H9 (cell line): ENCODE data around the gene ASCC3. TPM values are rescaled to one million over a fixed set of nuclear protein-coding genes. Genes with fewer than 3 reads are reported as not detected.

Experiments used
- DNase-seq: peaks from one replicate; pipeline ENCODE4 v3.0.0-alpha.2; 2017
- H2AFZ ChIP-seq: one replicate; pipeline ENCODE4 v1.6.1; 2013; ENCODE audit warnings: mild to moderate bottlenecking, low read length, control low read depth, moderate library complexity
- H2AK5ac ChIP-seq: 2 replicates; pipeline ENCODE4 v1.6.1; 2013; ENCODE audit warnings: low read length, control low read depth, mixed read lengths; ENCODE audit not compliant: insufficient read length
- H2BK120ac ChIP-seq: one replicate; pipeline ENCODE4 v1.6.1; 2013; ENCODE audit warnings: low read depth, mild to moderate bottlenecking, low read length, control low read depth, inconsistent platforms; ENCODE audit not compliant: poor library complexity, severe bottlenecking
- H2BK12ac ChIP-seq: 2 replicates; pipeline ENCODE4 v1.6.1; 2013; ENCODE audit warnings: low read length, control low read depth, mixed read lengths, low read depth; ENCODE audit not compliant: insufficient read length
- H2BK15ac ChIP-seq: 2 replicates; pipeline ENCODE4 v1.6.1; 2013; ENCODE audit warnings: low read depth, low read length, control low read depth
- H2BK20ac ChIP-seq: one replicate; pipeline ENCODE4 v1.6.1; 2013; ENCODE audit warnings: low read depth, mild to moderate bottlenecking, low read length, control low read depth, inconsistent platforms; ENCODE audit not compliant: poor library complexity, severe bottlenecking
- H2BK5ac ChIP-seq: 2 replicates; pipeline ENCODE4 v1.6.1; 2013; ENCODE audit warnings: low read length, control low read depth, mixed read lengths; ENCODE audit not compliant: insufficient read length
- H3K14ac ChIP-seq: 2 replicates; pipeline ENCODE4 v1.6.1; 2013; ENCODE audit warnings: low read length, control low read depth; ENCODE audit not compliant: insufficient read depth
- H3K18ac ChIP-seq: 2 replicates; pipeline ENCODE4 v1.6.1; 2013; ENCODE audit warnings: low read depth, mild to moderate bottlenecking, mixed read lengths, low read length, control low read depth; ENCODE audit not compliant: insufficient read length
- H3K23ac ChIP-seq: 2 replicates; pipeline ENCODE4 v1.6.1; 2013; ENCODE audit warnings: low read length, control low read depth, mixed read lengths, low read depth; ENCODE audit not compliant: insufficient read length
- H3K23me2 ChIP-seq: 2 replicates; pipeline ENCODE4 v1.6.1; 2013; ENCODE audit warnings: low read depth, mild to moderate bottlenecking, mixed read lengths, low read length, control low read depth; ENCODE audit not compliant: insufficient read length, poor library complexity, severe bottlenecking
- H3K27ac ChIP-seq: 2 replicates; pipeline ENCODE4 v1.5.1; 2013; ENCODE audit warnings: low read length, control low read depth, mixed read lengths, low read depth; ENCODE audit not compliant: insufficient read length
- H3K27me3 ChIP-seq: 2 replicates; pipeline ENCODE4 v1.6.1; 2013; ENCODE audit warnings: low read length, control low read depth, inconsistent platforms; ENCODE audit not compliant: insufficient read depth
- H3K4ac ChIP-seq: 2 replicates; pipeline ENCODE4 v1.6.1; 2013; ENCODE audit warnings: low read depth, mild to moderate bottlenecking, control low read depth, inconsistent platforms, low read length, moderate library complexity
- H3K4me1 ChIP-seq: 2 replicates; pipeline ENCODE4 v1.6.1; 2013; ENCODE audit warnings: low read length, control low read depth, inconsistent platforms; ENCODE audit not compliant: insufficient read depth
- H3K4me2 ChIP-seq: 2 replicates; pipeline ENCODE4 v1.6.1; 2013; ENCODE audit warnings: low read length, control low read depth, mixed read lengths; ENCODE audit not compliant: insufficient read length, insufficient read depth
- H3K56ac ChIP-seq: 2 replicates; pipeline ENCODE4 v1.6.1; 2013; ENCODE audit warnings: low read depth, mild to moderate bottlenecking, mixed read lengths, low read length, control low read depth; ENCODE audit not compliant: insufficient read length
- H3K79me1 ChIP-seq: 2 replicates; pipeline ENCODE4 v1.6.1; 2013; ENCODE audit warnings: low read depth, mild to moderate bottlenecking, moderate library complexity, low read length, control low read depth, inconsistent platforms; ENCODE audit not compliant: insufficient read depth, poor library complexity, severe bottlenecking
- H3K79me2 ChIP-seq: 2 replicates; pipeline ENCODE4 v1.6.1; 2013; ENCODE audit warnings: low read length, control low read depth, inconsistent platforms; ENCODE audit not compliant: insufficient read depth
- H3K9ac ChIP-seq: 2 replicates; pipeline ENCODE4 v1.6.1; 2013; ENCODE audit warnings: low read length, control low read depth, mixed read lengths; ENCODE audit not compliant: insufficient read length; ENCODE audit errors: extremely low read depth
- H3K9me3 ChIP-seq: one replicate; pipeline ENCODE4 v1.6.1; 2013; ENCODE audit warnings: low read depth, low read length, inconsistent platforms; ENCODE audit not compliant: control insufficient read depth
- H3T11ph ChIP-seq: one replicate; pipeline ENCODE4 v1.6.1; 2013; ENCODE audit warnings: mild to moderate bottlenecking, low read length, control low read depth, inconsistent platforms
- H4K20me1 ChIP-seq: one replicate; pipeline ENCODE4 v1.6.1; 2013; ENCODE audit not compliant: control insufficient read depth, insufficient read length, insufficient read depth
- H4K5ac ChIP-seq: 2 replicates; pipeline ENCODE4 v1.6.1; 2013; ENCODE audit warnings: low read depth, mild to moderate bottlenecking, mixed read lengths, low read length, control low read depth; ENCODE audit not compliant: insufficient read length
- H4K8ac ChIP-seq: replicated peaks from 2 replicates; pipeline ENCODE4 v1.6.1; 2013; ENCODE audit warnings: low read length, control low read depth, mixed read lengths, low read depth; ENCODE audit not compliant: insufficient read length
- H4K91ac ChIP-seq: 2 replicates; pipeline ENCODE4 v1.6.1; 2013; ENCODE audit warnings: low read depth, mild to moderate bottlenecking, moderate library complexity, mixed read lengths, low read length, control low read depth; ENCODE audit not compliant: insufficient read length
- H3K27ac Mint-ChIP-seq, 3 experiments: 2 replicates in 2 of 3; 3 replicates in 1 of 3; pipeline ENCODE4 v1.8.0; 2020 to 2021; ENCODE audit warnings: mixed read lengths in 3 of 3, mild to moderate bottlenecking in 1 of 3, moderate library complexity in 1 of 3
- H3K27me3 Mint-ChIP-seq: 2 replicates; pipeline ENCODE4 v1.8.0; 2021; ENCODE audit warnings: low read depth, mild to moderate bottlenecking, moderate library complexity, mixed read lengths
- H3K36me3 Mint-ChIP-seq, 3 experiments: 2 replicates in 2 of 3; 3 replicates in 1 of 3; pipeline ENCODE4 v1.8.0; 2020 to 2021; ENCODE audit warnings: low read depth in 3 of 3, mixed read lengths in 3 of 3; ENCODE audit not compliant: insufficient read depth in 1 of 3
- H3K4me1 Mint-ChIP-seq, 2 experiments: 2 replicates each; pipeline ENCODE4 v1.8.0; 2020; ENCODE audit warnings: mixed read lengths in 2 of 2
- H3K4me3 Mint-ChIP-seq, 2 experiments: 2 replicates in 1 of 2; 3 replicates in 1 of 2; pipeline ENCODE4 v1.8.0; 2020 to 2021; ENCODE audit warnings: mild to moderate bottlenecking in 2 of 2, mixed read lengths in 2 of 2, moderate library complexity in 1 of 2
- H3K9me3 Mint-ChIP-seq, 2 experiments: 2 replicates in 1 of 2; 3 replicates in 1 of 2; pipeline ENCODE4 v1.8.0; 2020; ENCODE audit warnings: mild to moderate bottlenecking in 2 of 2, mixed read lengths in 2 of 2, moderate library complexity in 1 of 2
- CTCF ChIP-seq: fragments of 200-600 bp; sonication (generic); conservative IDR thresholded peaks from 3 replicates; pipeline ENCODE4 v1.8.0; 2021; ENCODE audit warnings: antibody characterized with exemption, mild to moderate bottlenecking
- WGBS: extraction: QIAGEN DNeasy Blood & Tissue Kit; methylation state at CpG from one replicate; pipeline ENCODE4 v1.1.7; 2013; ENCODE audit warnings: missing lambda C conversion rate, low lambda C conversion rate, mixed read lengths; ENCODE audit not compliant: insufficient read length; ENCODE audit errors: extremely low coverage; 5-methylcytosine and 5-hydroxymethylcytosine counted together
- total RNA-seq: library from RNA; stranded (reverse); gene quantifications from 2 replicates; pipeline ENCODE4 v1.2.1, GENCODE V29; 2021

The ASCC3 gene
- total RNA-seq, 1 experiment from 2014 or later: 63.8 TPM

DNA sequence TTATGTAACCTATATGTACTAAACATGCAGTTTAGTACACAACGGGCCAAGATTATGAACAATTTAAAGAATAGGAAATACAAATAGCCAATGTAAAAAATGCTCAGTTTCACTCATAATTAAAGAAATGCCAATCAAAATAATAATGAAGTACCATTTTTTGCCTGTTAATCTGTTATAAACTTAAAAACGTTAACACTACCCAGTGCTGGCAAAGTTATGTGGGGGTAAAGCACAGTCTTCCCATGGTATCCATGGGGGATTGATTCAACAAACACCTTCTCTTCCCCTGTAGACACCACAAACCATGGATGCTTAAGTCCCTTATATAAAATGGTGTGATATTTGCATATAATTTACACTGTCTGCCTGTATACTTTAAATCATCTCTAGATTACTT is 211.1 kb downstream of the ASCC3 start:
- H2BK5ac ChIP-seq: no peak overlapping the region
- no peaks in the 10 kb centered on the region; the same call in 1 of the 2 replicates for H3K4me1 ChIP-seq
- no peaks in the 10 kb centered on the region for H3K27me3 ChIP-seq
- no peak for DNase-seq
- H3K4me2 ChIP-seq: no peak overlapping the region
- no peak overlapping the region for H2AFZ ChIP-seq
- Mint-ChIP-seq H3K9me3 (no peaks in the 10 kb centered on the region), H3K27ac (no peak overlapping the region), H3K36me3 (peaks cover 0 to 2% (median 2%) of the 10 kb centered on the region in 3 experiments; a peak in 4 of 7 replicates), H3K27me3 (no peaks in the 10 kb centered on the region), H3K4me1 (peaks cover 12% of the 10 kb centered on the region in 2 experiments), H3K4me3 (no peak overlapping the region)
- no peak overlapping the region for H4K5ac ChIP-seq
- no peak overlapping the region for H2AK5ac ChIP-seq
- H2BK120ac ChIP-seq: no peak overlapping the region
- H3K79me1 ChIP-seq: no peaks in the 10 kb centered on the region
- H3T11ph ChIP-seq: no peak overlapping the region
- no peak overlapping the region for H3K14ac ChIP-seq
- no peak overlapping the region for H2BK15ac ChIP-seq
- H2BK20ac ChIP-seq: no peak overlapping the region
- H3K23ac ChIP-seq: no peak overlapping the region
- no peak overlapping the region for H4K91ac ChIP-seq
- H3K4ac ChIP-seq: no peak overlapping the region
- no peak overlapping the region for H3K18ac ChIP-seq
- no peaks in the 10 kb centered on the region for H3K9me3 ChIP-seq
- H3K27ac ChIP-seq: no peak overlapping the region
- TF ChIP-seq CTCF: no peak
- no CpG with 5 or more reads among the region's 2 CpGs for WGBS
- H2BK12ac ChIP-seq: no peak overlapping the region
- no peak overlapping the region for H4K8ac ChIP-seq
- no peak overlapping the region for H3K9ac ChIP-seq
- no peaks in the 10 kb centered on the region for H4K20me1 ChIP-seq
- H3K79me2 ChIP-seq: no peaks in the 10 kb centered on the region
- no peaks in the 10 kb centered on the region for H3K23me2 ChIP-seq
- no peak overlapping the region for H3K56ac ChIP-seq
